ENCODE measurements around the gene PNMA8B. TPM values are rescaled to one million over a fixed set of nuclear protein-coding genes. Genes with fewer than 3 reads are reported as not detected.
A peak's percentile ranks its signal among the peaks of the same experiment; 100 is the strongest.

Gene PNMA8B
- total and polyA plus RNA-seq, 8 donors, result 1.4 to 5.2 (median 3.9) TPM

DNA sequence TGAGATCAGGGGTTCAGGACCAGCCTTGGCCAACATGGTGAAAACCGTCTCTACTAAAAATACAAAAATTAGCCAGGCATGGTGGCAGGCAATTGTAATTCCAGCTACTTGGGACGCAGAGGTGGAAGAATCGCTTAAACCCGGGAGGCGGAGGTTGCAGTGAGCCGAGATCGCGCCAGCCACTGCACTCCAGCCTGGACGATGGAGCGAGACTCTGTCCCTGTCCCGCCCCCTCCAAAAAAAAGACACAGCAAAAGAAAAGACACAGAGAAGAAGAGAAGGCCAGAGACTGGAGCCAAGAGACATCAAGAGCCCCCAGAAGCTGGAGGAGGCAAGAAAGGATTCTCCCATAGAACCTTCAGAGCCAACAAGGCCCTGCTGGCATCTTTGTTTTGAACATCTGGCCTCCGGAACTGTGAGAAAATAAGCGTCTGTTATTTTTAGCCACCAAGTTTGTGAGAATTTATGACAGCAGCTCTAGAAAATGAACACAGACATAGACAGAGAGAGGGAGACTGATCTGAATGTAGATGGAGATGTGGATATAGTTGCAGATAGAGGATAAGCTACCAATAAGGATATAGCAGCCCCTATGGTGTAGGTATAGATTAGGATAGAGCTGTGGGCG, 25.7 kb upstream of the PNMA8B start:
- TF ChIP-seq, protein P1, sequence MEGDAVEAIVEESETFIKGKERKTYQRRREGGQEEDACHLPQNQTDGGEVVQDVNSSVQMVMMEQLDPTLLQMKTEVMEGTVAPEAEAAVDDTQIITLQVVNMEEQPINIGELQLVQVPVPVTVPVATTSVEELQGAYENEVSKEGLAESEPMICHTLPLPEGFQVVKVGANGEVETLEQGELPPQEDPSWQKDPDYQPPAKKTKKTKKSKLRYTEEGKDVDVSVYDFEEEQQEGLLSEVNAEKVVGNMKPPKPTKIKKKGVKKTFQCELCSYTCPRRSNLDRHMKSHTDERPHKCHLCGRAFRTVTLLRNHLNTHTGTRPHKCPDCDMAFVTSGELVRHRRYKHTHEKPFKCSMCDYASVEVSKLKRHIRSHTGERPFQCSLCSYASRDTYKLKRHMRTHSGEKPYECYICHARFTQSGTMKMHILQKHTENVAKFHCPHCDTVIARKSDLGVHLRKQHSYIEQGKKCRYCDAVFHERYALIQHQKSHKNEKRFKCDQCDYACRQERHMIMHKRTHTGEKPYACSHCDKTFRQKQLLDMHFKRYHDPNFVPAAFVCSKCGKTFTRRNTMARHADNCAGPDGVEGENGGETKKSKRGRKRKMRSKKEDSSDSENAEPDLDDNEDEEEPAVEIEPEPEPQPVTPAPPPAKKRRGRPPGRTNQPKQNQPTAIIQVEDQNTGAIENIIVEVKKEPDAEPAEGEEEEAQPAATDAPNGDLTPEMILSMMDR (IDR thresholded peaks at IDR 0.05), result no peak
- no peaks in the 10 kb centered on the region for H3K9me3 ChIP-seq
- no peaks in the 10 kb centered on the region for H3K27me3 ChIP-seq
- ATAC-seq (no peak), DNase-seq (no peak)
- H3K36me3 ChIP-seq, result no peaks in the 10 kb centered on the region
- intact Hi-C loops (cut with DNase I), result no loop called here
- H3K4me3 ChIP-seq, result no peak overlapping the region
- H3K4me1 ChIP-seq, result no peaks in the 10 kb centered on the region
- no peak overlapping the region for H3K27ac ChIP-seq

DNA sequence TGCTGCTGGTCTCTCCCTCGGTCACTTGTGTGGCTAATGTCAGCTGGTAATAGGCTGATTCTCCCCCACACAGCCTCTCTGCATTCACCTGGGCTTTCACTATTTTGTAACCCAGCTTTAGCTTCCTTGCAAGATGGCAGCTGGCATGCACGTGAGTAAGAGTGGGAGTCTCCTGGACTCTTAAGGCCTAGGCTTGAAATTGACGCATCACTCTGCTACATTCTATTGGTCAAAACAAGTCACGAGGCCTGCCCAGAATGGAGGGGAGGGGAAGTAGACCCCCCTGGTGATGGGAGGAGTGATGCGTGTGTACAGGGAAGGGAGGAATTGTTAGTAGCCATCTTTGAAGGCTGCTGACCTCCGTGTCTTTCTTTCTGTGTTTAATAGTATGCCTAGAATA, 24.9 kb upstream of the PNMA8B start:
- Histone ChIP-seq H3K27me3 (no peaks in the 10 kb centered on the region), H3K27ac (no peak overlapping the region), H3K9me3 (no peaks in the 10 kb centered on the region), H3K4me3 (no peak overlapping the region), H3K4me1 (no peaks in the 10 kb centered on the region), H3K36me3 (no peaks in the 10 kb centered on the region)
- DNase-seq (no peak), ATAC-seq (no peak)
- intact Hi-C loops (cut with DNase I), result no loop called here
- TF ChIP-seq, protein P1 (IDR thresholded peaks at IDR 0.05), result no peak

DNA sequence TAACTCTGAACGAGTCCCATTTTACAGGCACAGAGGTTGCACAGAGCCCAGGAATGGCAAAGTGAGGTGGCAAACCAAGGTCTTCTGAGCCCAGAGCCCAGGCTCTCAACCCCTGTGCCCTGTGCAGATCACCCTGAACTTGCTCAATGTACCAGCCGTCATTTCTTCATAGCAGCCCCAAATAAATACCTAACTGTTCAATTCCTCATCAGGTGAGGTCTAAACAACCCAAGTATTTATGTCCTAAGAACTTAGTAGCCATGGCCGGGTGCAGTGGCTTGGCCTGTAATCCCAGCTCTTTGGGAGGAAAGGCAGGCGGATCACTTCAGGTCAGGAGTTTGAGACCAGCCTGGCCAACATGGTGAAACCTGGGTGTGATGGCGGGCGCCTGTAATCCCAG, 21.8 kb upstream of the PNMA8B start:
- no peaks in the 10 kb centered on the region for H3K4me1 ChIP-seq
- no peak overlapping the region for H3K27ac ChIP-seq
- DNase-seq (peak in 1 of 4 donors; percentile 4), ATAC-seq (no peak)
- TF ChIP-seq, protein P1 (IDR thresholded peaks at IDR 0.05), result no peak
- H3K36me3 ChIP-seq, result no peaks in the 10 kb centered on the region
- H3K4me3 ChIP-seq, result no peak overlapping the region
- intact Hi-C loops (cut with DNase I), result no loop called here
- peaks cover 0 to 23% of the 10 kb centered on the region in 2 donors for H3K27me3 ChIP-seq
- H3K9me3 ChIP-seq, result no peaks in the 10 kb centered on the region

DNA sequence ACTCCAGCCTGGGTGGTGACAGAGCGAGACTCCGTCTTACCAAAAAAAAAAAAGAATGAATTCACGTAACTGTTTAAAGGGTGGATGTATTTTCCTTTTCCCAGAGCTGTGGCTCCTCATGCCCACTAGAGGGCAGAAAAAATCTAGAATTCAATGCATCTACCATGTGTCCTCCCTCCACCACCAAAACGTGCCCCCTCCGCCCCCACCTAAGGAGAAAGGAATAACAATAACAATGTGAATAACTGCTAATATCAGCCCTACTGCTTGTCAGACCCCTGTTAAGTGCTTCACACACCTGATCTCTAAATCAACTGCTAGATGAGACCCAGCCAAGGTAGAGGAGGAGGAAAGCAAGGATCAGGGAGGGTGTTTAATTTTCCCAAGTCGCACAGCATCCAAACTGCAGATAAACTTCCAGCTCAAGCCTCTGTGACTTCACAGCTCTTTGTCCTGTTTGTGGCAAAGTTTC, 20.2 kb upstream of the PNMA8B start:
- DNase-seq (peak in 1 of 4 donors; percentile 19), ATAC-seq (peak; percentile 50)
- Histone ChIP-seq H3K27me3 (peaks cover 0 to 23% of the 10 kb centered on the region in 2 donors), H3K4me1 (no peaks in the 10 kb centered on the region), H3K4me3 (no peak overlapping the region), H3K9me3 (peaks cover 0 to 8% of the 10 kb centered on the region in 2 donors), H3K36me3 (no peaks in the 10 kb centered on the region), H3K27ac (no peak overlapping the region)
- TF ChIP-seq, protein P1 (IDR thresholded peaks at IDR 0.05), result peak; percentile 52 to 61
- intact Hi-C loops (cut with DNase I), result no loop called here

DNA sequence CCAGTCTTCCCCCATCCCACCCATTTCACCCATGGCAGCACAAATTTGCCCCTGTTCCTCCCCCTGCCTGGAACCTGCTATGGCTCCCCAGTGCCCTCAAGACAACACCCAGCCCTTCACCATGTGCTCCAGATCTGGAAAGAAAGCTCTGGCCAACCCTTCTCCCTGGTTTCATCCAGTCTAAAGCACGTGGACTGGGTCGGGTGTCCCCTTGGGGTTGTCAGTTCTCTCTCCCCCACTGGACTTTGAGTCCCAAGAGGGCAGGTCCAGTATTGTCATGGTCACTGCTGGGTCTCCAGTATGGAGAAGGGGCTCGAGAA, 19.6 kb upstream of the PNMA8B start:
- ATAC-seq, result no peak

More for the DNA sequence above, 19.6 kb upstream of the PNMA8B start:
- H3K4me3 ChIP-seq, result no peak overlapping the region
- intact Hi-C loops (cut with DNase I), result no loop called here
- no peak overlapping the region for H3K27ac ChIP-seq
- DNase-seq, result no peak
- H3K36me3 ChIP-seq, result no peaks in the 10 kb centered on the region
- H3K27me3 ChIP-seq, result peaks cover 0 to 23% of the 10 kb centered on the region in 2 donors
- no peaks in the 10 kb centered on the region for H3K4me1 ChIP-seq
- H3K9me3 ChIP-seq, result peaks cover 0 to 8% of the 10 kb centered on the region in 2 donors
- TF ChIP-seq, protein P1 (IDR thresholded peaks at IDR 0.05), result no peak
